ENCODE data around the gene PTS. TPM values are rescaled to one million over a fixed set of nuclear protein-coding genes. Genes with fewer than 3 reads are reported as not detected.

Gene PTS
- total RNA-seq, 2 experiments from 2014 or later, result 22.6 to 37.8 TPM

GRCh38 chr11:112280268-112281126 lies 54.3 kb downstream of the PTS start:
- Histone ChIP-seq H3K79me2 (ENCODE audit: insufficient read depth, low read depth, low read length) (no peaks in the 10 kb centered on the region), H3K27ac (ENCODE audit: low read depth, low read length, poor library complexity, severe bottlenecking) (no peak overlapping the region), H3K4me2 (ENCODE audit: low read length) (peak overlapping the region; percentile 95), H4K20me1 (ENCODE audit: insufficient read depth, low read length) (no peaks in the 10 kb centered on the region), H3K4me1 (ENCODE audit: insufficient read depth, low read length, poor library complexity, severe bottlenecking) (peaks cover 10% of the 10 kb centered on the region), H3K9me3 (ENCODE audit: low read length) (no peaks in the 10 kb centered on the region), H3K9me2 (ENCODE audit: insufficient read depth, low read length) (no peaks in the 10 kb centered on the region), H3K4me3 (ENCODE audit: low read depth, low read length, poor library complexity, severe bottlenecking) (peak overlapping the region; percentile 65), H3K36me3 (ENCODE audit: insufficient read depth, low read length) (no peaks in the 10 kb centered on the region), H2AFZ (ENCODE audit: low read length) (peak overlapping the region; percentile 100)
- peak; percentile 90 for DNase-seq (ENCODE audit: low spot score)
- TF ChIP-seq EZH2phosphoT487 (IDR thresholded peaks at IDR 0.05; ENCODE audit: borderline replicate concordance, low read depth, low read length), result no peak
- peak; percentile 83 for TF ChIP-seq CTCF (conservative IDR thresholded peaks at IDR 0.05; ENCODE audit: low read length)
- ChIA-PET CTCF (ENCODE audit: unreplicated experiment) (interaction anchor here (0.6 to 2.1 kb wide), 6 partner anchors 8 to 177 kb away, joined by 3 to 23 read pairs (median 4); no protein-coding TSS in a partner anchor), POLR2A (interaction anchor here (0.6 to 1.9 kb wide), 11 partner anchors 14 to 210 kb away, joined by 3 to 8 read pairs (median 4); partner anchors contain the start of genes PTS, SDHD and TIMM8B)
- intact Hi-C loops (cut with micrococcal nuclease; ENCODE audit: unreplicated experiment), result loop anchor here (1.0 to 10.0 kb wide), 4 partner anchors 61 to 1004 kb away; no protein-coding TSS in a partner anchor
- no TSS peak for BruUV-seq (replicated peaks)

GRCh38 chr11:112281726-112282125 lies 55.5 kb downstream of the PTS start:
- TF ChIP-seq CTCF (conservative IDR thresholded peaks at IDR 0.05; ENCODE audit: low read length) (no peak), EZH2phosphoT487 (IDR thresholded peaks at IDR 0.05; ENCODE audit: borderline replicate concordance, low read depth, low read length) (no peak)
- Histone ChIP-seq H3K36me3 (ENCODE audit: insufficient read depth, low read length) (no peaks in the 10 kb centered on the region), H2AFZ (ENCODE audit: low read length) (no peak overlapping the region), H3K79me2 (ENCODE audit: insufficient read depth, low read depth, low read length) (no peaks in the 10 kb centered on the region), H3K27ac (ENCODE audit: low read depth, low read length, poor library complexity, severe bottlenecking) (no peak overlapping the region), H3K4me2 (ENCODE audit: low read length) (no peak overlapping the region), H3K9me2 (ENCODE audit: insufficient read depth, low read length) (no peaks in the 10 kb centered on the region), H3K4me1 (ENCODE audit: insufficient read depth, low read length, poor library complexity, severe bottlenecking) (peaks cover 10% of the 10 kb centered on the region), H4K20me1 (ENCODE audit: insufficient read depth, low read length) (no peaks in the 10 kb centered on the region), H3K4me3 (ENCODE audit: low read depth, low read length, poor library complexity, severe bottlenecking) (no peak overlapping the region), H3K9me3 (ENCODE audit: low read length) (no peaks in the 10 kb centered on the region)
- peak; percentile 9 for DNase-seq (ENCODE audit: low spot score)
- CTCF ChIA-PET (ENCODE audit: unreplicated experiment), result interaction anchor here (0.6 to 0.9 kb wide), 3 partner anchors 61 to 972 kb away, joined by 3 read pairs; no protein-coding TSS in a partner anchor
- POLR2A ChIA-PET, result interaction anchor here (0.8 to 1.8 kb wide), 4 partner anchors 13 to 167 kb away, joined by 3 to 4 read pairs (median 4); no protein-coding TSS in a partner anchor
- intact Hi-C loops (cut with micrococcal nuclease; ENCODE audit: unreplicated experiment), result loop anchor here (2.0 to 10.0 kb wide), 3 partner anchors 169 to 1003 kb away; no protein-coding TSS in a partner anchor
- no TSS peak for BruUV-seq (replicated peaks)

Small RNA genes within 50 kb of the gene (small RNA-seq; reads per million reads assigned to genes)
- not detected for gene MRPS36P4

Other genes with a start within 250 kb of the PTS start
- gene DLAT, start 201.0 kb upstream of the PTS start, total RNA-seq (2014; rRNA removed; shearing (Covaris generic)), result 34.5 and 42.0 TPM in 2 replicates
- gene DLAT, start 201.0 kb upstream of the PTS start, total RNA-seq (2022), result 46.0 and 54.1 TPM in 2 replicates
- gene PIH1D2, start 152.4 kb upstream of the PTS start, total RNA-seq (2014; rRNA removed; shearing (Covaris generic)), result 0.95 and 1.3 TPM in 2 replicates
- gene PIH1D2, start 152.4 kb upstream of the PTS start, total RNA-seq (2022), result 0.61 and 2.6 TPM in 2 replicates
- gene NKAPD1, start 152.1 kb upstream of the PTS start, total RNA-seq (2014; rRNA removed; shearing (Covaris generic)), result 21.3 and 39.6 TPM in 2 replicates
- 30.7 and 31.1 TPM in 2 replicates for gene NKAPD1, start 152.1 kb upstream of the PTS start, total RNA-seq (2022)
- 71.3 and 94.3 TPM in 2 replicates for gene TIMM8B, start 139.7 kb upstream of the PTS start, total RNA-seq (2014; rRNA removed; shearing (Covaris generic))
- 41.3 and 58.2 TPM in 2 replicates for gene TIMM8B, start 139.7 kb upstream of the PTS start, total RNA-seq (2022)
- gene SDHD, start 139.6 kb upstream of the PTS start, total RNA-seq (2014; rRNA removed; shearing (Covaris generic)), result 43.5 and 58.8 TPM in 2 replicates
- 77.1 and 85.6 TPM in 2 replicates for gene SDHD, start 139.6 kb upstream of the PTS start, total RNA-seq (2022)
- not detected in 2 replicates for gene IL18, start 62.3 kb upstream of the PTS start, total RNA-seq (2014; rRNA removed; shearing (Covaris generic))
- not detected in 2 replicates for gene IL18, start 62.3 kb upstream of the PTS start, total RNA-seq (2022)
- 0.44 and 0.72 TPM in 2 replicates for gene TEX12, start 59.1 kb upstream of the PTS start, total RNA-seq (2014; rRNA removed; shearing (Covaris generic))
- 0.50 and 0.59 TPM in 2 replicates for gene TEX12, start 59.1 kb upstream of the PTS start, total RNA-seq (2022)
- gene BCO2, start 50.9 kb upstream of the PTS start, total RNA-seq (2014; rRNA removed; shearing (Covaris generic)), result 0.60 and 1.4 TPM in 2 replicates
- gene BCO2, start 50.9 kb upstream of the PTS start, total RNA-seq (2022), result 0.90 and 1.2 TPM in 2 replicates
- not detected in 2 replicates for gene PLET1, start 34.4 kb downstream of the PTS start, total RNA-seq (2014; rRNA removed; shearing (Covaris generic))
- gene PLET1, start 34.4 kb downstream of the PTS start, total RNA-seq (2022), result not detected in 2 replicates

Measured in OCI-LY7 (cell line).